PC-9 (cell line): ENCODE measurements around the gene EMD. TPM values are rescaled to one million over a fixed set of nuclear protein-coding genes. Genes with fewer than 3 reads are reported as not detected.

Experiments used
- Bru-seq: library from RNA; stranded (reverse); fragments of 400-500 nt; gene quantifications from one replicate; lab custom pipeline; 2021; lab: Mats Ljungman, UMichigan
- BruChase-seq, 2 experiments: library from RNA; stranded (reverse); fragments of 400-500 nt; gene quantifications; one replicate each; lab custom pipeline; 2021; lab: Mats Ljungman, UMichigan
- BruUV-seq: library from RNA; stranded (reverse); fragments of 400-500 nt; replicated peaks from 2 replicates; lab custom pipeline; 2021; lab: Mats Ljungman, UMichigan
- CTCF ChIA-PET: fragments of 300-600 bp; sonication (Branson Sonifier 250); formaldehyde crosslinking; loops from one replicate; lab custom pipeline; 2022; ENCODE audit warnings: antibody characterized with exemption; lab: Charles Lee
- POLR2A ChIA-PET: fragments of 300-600 bp; sonication (Branson Sonifier 250); formaldehyde crosslinking; loops from one replicate; lab custom pipeline; 2022; ENCODE audit warnings: antibody characterized with exemption; ENCODE audit not compliant: unreplicated experiment; lab: Charles Lee
- DNase-seq, 2 experiments: peaks; one replicate each; pipeline versions ENCODE4 v3.0.0 to v3.0.0-alpha.2; 2015 to 2022; ENCODE audit warnings: mixed read lengths in 1 of 2
- H2AFZ ChIP-seq: fragments of 200-600 bp; sonication (generic); 2 replicates; pipeline ENCODE4 v1.8.1; 2017; ENCODE audit warnings: antibody characterized with exemption
- H3F3A ChIP-seq: fragments of 200-600 bp; sonication (generic); 2 replicates; pipeline ENCODE4 v1.8.1; 2017; ENCODE audit warnings: antibody characterized with exemption, mild to moderate bottlenecking, low read depth; ENCODE audit not compliant: insufficient read depth
- H3K27ac ChIP-seq: fragments of 200-600 bp; sonication (generic); 2 replicates; pipeline ENCODE4 v1.6.1; 2016; ENCODE audit warnings: mixed run types
- H3K27me3 ChIP-seq: fragments of 200-600 bp; sonication (generic); 2 replicates; pipeline ENCODE4 v1.6.1; 2016; ENCODE audit warnings: low read depth, mixed run types; ENCODE audit not compliant: insufficient read depth
- H3K36me3 ChIP-seq: fragments of 200-600 bp; sonication (generic); 2 replicates; pipeline ENCODE4 v1.6.1; 2016; ENCODE audit warnings: low read depth, mixed run types
- H3K4me1 ChIP-seq: fragments of 200-600 bp; sonication (generic); replicated peaks from 2 replicates; pipeline ENCODE4 v1.6.1; 2016; ENCODE audit warnings: mixed run types; ENCODE audit not compliant: insufficient read depth
- H3K4me2 ChIP-seq: fragments of 200-600 bp; sonication (generic); 2 replicates; pipeline ENCODE4 v1.6.1; 2017; ENCODE audit warnings: mixed run types
- H3K4me3 ChIP-seq: fragments of 200-600 bp; sonication (generic); 2 replicates; pipeline ENCODE4 v1.6.1; 2016; ENCODE audit warnings: mixed run types
- H3K79me2 ChIP-seq: fragments of 200-600 bp; sonication (generic); 2 replicates; pipeline ENCODE4 v1.6.1; 2017; ENCODE audit warnings: low read depth, mixed run types
- H3K9me2 ChIP-seq: fragments of 200-600 bp; sonication (generic); 2 replicates; pipeline ENCODE4 v1.8.1; 2017; ENCODE audit warnings: mild to moderate bottlenecking; ENCODE audit not compliant: insufficient read depth
- H3K9me3 ChIP-seq: fragments of 200-600 bp; sonication (generic); 2 replicates; pipeline ENCODE4 v1.8.1; 2016; ENCODE audit warnings: low read depth; ENCODE audit not compliant: insufficient read depth
- H4K20me1 ChIP-seq: fragments of 200-600 bp; sonication (generic); 2 replicates; pipeline ENCODE4 v1.8.1; 2017; ENCODE audit not compliant: insufficient read depth
- CTCF ChIP-seq: fragments of 200-600 bp; sonication (generic); conservative IDR thresholded peaks from 2 replicates; pipeline ENCODE4 v1.6.1; 2017; ENCODE audit warnings: mixed run types, antibody characterized with exemption, mild to moderate bottlenecking, moderate library complexity
- EZH2 ChIP-seq: fragments of 200-600 bp; sonication (generic); IDR thresholded peaks from 2 replicates; pipeline ENCODE4 v1.8.0; 2017; ENCODE audit warnings: antibody characterized with exemption, low read depth
- intact Hi-C: fragments of 100-400 bp; cut with micrococcal nuclease; formaldehyde crosslinking; loops from one replicate; pipeline ENCODE4 v1.10.0; 2022; ENCODE audit not compliant: unreplicated experiment
- long read RNA-seq: library from polyadenylated mRNA; stranded (forward); transcript quantifications from one replicate; pipeline ENCODE4 v2.0.0, GENCODE V29; 2022
- total RNA-seq: library from RNA; stranded (reverse); gene quantifications from 2 replicates; pipeline ENCODE4 v1.2.3, GENCODE V29; 2021

Gene EMD
- total RNA-seq (132 and 164 TPM in 2 replicates), Bru-seq, nascent RNA (percentile 86 among the genes with signal in this experiment), BruChase-seq, experiment 1, labeled RNA remaining after a 2-hour chase (percentile 95 among the genes with signal in this experiment), BruChase-seq, experiment 2, labeled RNA remaining after a 6-hour chase (percentile 99 among the genes with signal in this experiment)
- long read RNA-seq, transcript EMD-202 (6 exons, 1,379 nt), result major isoform, 35 of 51 reads
- long read RNA-seq, partial matches to known transcripts, result 0 of 51 reads
- long read RNA-seq, other reads (novel, unspliced or antisense), result 15 of 51 reads

DNA sequence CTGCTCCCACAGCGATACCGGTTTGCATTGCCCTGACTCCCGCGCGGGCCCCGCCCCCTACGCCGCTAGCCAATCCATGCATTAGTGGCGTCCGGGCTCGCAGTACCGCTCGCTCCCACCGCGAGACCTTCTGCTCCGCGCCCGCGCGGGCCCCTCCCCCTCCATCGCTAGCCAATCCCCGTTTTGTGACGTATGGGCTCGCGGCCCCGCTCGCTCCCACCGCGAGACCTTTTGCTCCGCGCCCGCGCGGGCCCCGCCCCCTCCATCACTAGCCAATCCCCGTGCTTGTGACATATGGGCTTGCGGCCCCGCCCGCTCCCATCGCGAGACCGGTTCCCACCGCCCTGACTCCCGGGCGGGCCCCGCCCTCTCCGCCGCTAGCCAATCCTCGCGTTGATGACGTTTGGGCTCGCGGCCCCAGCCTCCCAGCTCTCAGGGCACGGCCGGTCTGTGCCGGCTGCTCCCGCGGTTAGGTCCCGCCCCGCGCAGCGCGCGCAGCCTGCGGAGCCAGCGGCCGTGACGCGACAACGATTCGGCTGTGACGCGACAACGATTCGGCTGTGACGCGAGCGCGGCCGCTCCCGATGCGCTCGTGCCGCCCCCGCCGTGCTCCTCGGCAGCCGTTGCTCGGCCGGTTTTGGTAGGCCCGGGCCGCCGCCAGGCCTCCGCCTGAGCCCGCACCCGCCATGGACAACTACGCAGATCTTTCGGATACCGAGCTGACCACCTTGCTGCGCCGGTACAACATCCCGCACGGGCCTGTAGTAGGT lies at the start of gene EMD:
Gene EMD (plus strand): TSS at position 497 of the 770 bp plus-strand sequence. CDS start 190 bp downstream, at position 687.
- intact Hi-C loops, result loop anchor here (1.0 to 10.0 kb wide), 6 partner anchors 10 to 782 kb away; partner anchors contain the start of genes CCNQ, DKC1, F8 and FUNDC2
- H3K27me3 ChIP-seq, result no peaks in the 10 kb centered on the region
- no peak within 1 kb of the TSS for H2AFZ ChIP-seq
- no TSS peak for BruUV-seq
- H3K4me1 ChIP-seq, result no peaks in the 10 kb centered on the region
- peaks cover 12% of the 10 kb centered on the region; the same call in 1 of the 2 replicates for H3K79me2 ChIP-seq
- POLR2A ChIA-PET, result interaction anchor here (0.7 kb wide), 2 partner anchors 9 to 39 kb away, joined by 3 to 4 read pairs; no protein-coding TSS in a partner anchor
- H3K36me3 ChIP-seq, result no peaks in the 10 kb centered on the region
- H3K9me2 ChIP-seq, result no peaks in the 10 kb centered on the region
- DNase-seq, result peak; percentile 86 to 100
- TF ChIP-seq CTCF, result no peak
- TF ChIP-seq EZH2, result no peak
- H3K9me3 ChIP-seq, result no peaks in the 10 kb centered on the region
- H3K4me2 ChIP-seq, result peak within 1 kb of the TSS; percentile 72
- CTCF ChIA-PET, result no interaction called here
- H3K4me3 ChIP-seq, result peak within 1 kb of the TSS; percentile 57
- no peaks in the 10 kb centered on the region for H3F3A ChIP-seq
- H4K20me1 ChIP-seq, result no peaks in the 10 kb centered on the region
- H3K27ac ChIP-seq, result peak within 1 kb of the TSS; percentile 61

GRCh38 chrX:154332561-154332960 lies 46.5 kb upstream of the EMD start:
- DNase-seq, result no peak
- no peaks in the 10 kb centered on the region for H3K4me1 ChIP-seq
- no peaks in the 10 kb centered on the region for H3K36me3 ChIP-seq
- POLR2A ChIA-PET, result no interaction called here
- H2AFZ ChIP-seq, result no peak overlapping the region
- no peaks in the 10 kb centered on the region for H3K9me2 ChIP-seq
- H3K4me2 ChIP-seq, result no peak overlapping the region
- no peaks in the 10 kb centered on the region for H3F3A ChIP-seq
- no TSS peak for BruUV-seq
- intact Hi-C loops, result no loop called here
- CTCF ChIA-PET, result no interaction called here
- H3K27me3 ChIP-seq, result no peaks in the 10 kb centered on the region
- no peaks in the 10 kb centered on the region for H4K20me1 ChIP-seq
- no peak overlapping the region for H3K27ac ChIP-seq
- no peak for TF ChIP-seq EZH2
- no peak for TF ChIP-seq CTCF
- H3K9me3 ChIP-seq, result no peaks in the 10 kb centered on the region
- no peaks in the 10 kb centered on the region for H3K79me2 ChIP-seq
- H3K4me3 ChIP-seq, result no peak overlapping the region

GRCh38 chrX:154333116-154333515 lies 46.0 kb upstream of the EMD start:
- Histone ChIP-seq H3K9me3 (no peaks in the 10 kb centered on the region), H3K36me3 (no peaks in the 10 kb centered on the region), H3K27me3 (no peaks in the 10 kb centered on the region), H3K27ac (no peak overlapping the region), H2AFZ (no peak overlapping the region), H3K79me2 (no peaks in the 10 kb centered on the region), H3F3A (no peaks in the 10 kb centered on the region), H3K9me2 (no peaks in the 10 kb centered on the region), H3K4me1 (no peaks in the 10 kb centered on the region), H3K4me3 (no peak overlapping the region), H3K4me2 (no peak overlapping the region), H4K20me1 (no peaks in the 10 kb centered on the region)
- DNase-seq, result no peak
- intact Hi-C loops, result no loop called here
- ChIA-PET CTCF (no interaction called here), POLR2A (no interaction called here)
- BruUV-seq, result no TSS peak
- TF ChIP-seq EZH2 (no peak), CTCF (no peak)
